Measurements from ENCODE around the gene DNAI4. TPM values are rescaled to one million over a fixed set of nuclear protein-coding genes. Genes with fewer than 3 reads are reported as not detected.
"Not testable (repeated sequence)": the region's sequence is repeated elsewhere in the genome, so short reads cannot be mapped to it uniquely, and the experiment has no call there.

Gene DNAI4
- total and polyA plus RNA-seq, 2 of the 4 experiments (the other 2 are of a cell fraction), result 0.63 to 1.6 TPM

DNA sequence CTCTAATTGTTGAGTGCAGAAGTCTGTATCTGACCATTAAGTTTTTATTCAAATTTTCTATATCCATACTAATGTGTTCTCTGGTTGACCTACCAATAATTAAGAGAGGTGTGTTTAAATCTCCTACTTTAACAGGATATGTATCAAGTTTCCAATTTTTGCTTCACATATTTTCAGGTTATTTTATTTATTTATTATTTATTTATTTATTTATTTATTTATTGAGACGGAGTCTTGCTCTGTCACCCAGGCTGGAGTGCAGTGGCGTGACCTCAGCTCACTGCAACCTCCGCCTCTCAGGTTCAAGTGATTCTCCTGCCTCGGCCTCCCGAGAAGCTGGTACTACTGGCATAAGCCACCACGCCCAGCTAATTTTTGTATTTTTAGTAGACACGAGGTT lies 52.6 kb downstream of the DNAI4 start:
- H3K79me1 ChIP-seq (ENCODE audit: low read depth in 1 of 2, low read length in 2 of 2); H3K23ac ChIP-seq (ENCODE audit: low read depth, low read length); BruUV-seq (replicated peaks); H2BK15ac ChIP-seq (ENCODE audit: low read depth, low read length); H3K27ac ChIP-seq (ENCODE audit: insufficient read depth, low read length); H3K9ac ChIP-seq (ENCODE audit: low read depth, low read length); dilution Hi-C loops (cut with HindIII; ENCODE audit: low sequenced_read_pairs, unreplicated experiment); DNase-seq; H4K5ac ChIP-seq (ENCODE audit: low read depth, low read length); H2BK120ac ChIP-seq (ENCODE audit: low read depth, low read length); H3K4me1 ChIP-seq (ENCODE audit: control insufficient read depth, insufficient read depth, low read length); POLR2A ChIA-PET (ENCODE audit: unreplicated experiment); H3K9me1 ChIP-seq (ENCODE audit: insufficient read depth, low read length); H4K20me1 ChIP-seq (ENCODE audit: insufficient read depth, low read length); H3K9me3 ChIP-seq (ENCODE audit: control insufficient read depth, insufficient read depth, low read length); H3K36me3 ChIP-seq (ENCODE audit: control insufficient read depth, insufficient read depth, low read length); H2AK5ac ChIP-seq (ENCODE audit: low read depth, low read length); ATAC-seq (ENCODE audit: low read depth); H2BK20ac ChIP-seq (ENCODE audit: low read depth, low read length); H3K4me2 ChIP-seq (ENCODE audit: low read depth, low read length); CTCF ChIA-PET; H2AFZ ChIP-seq (replicated peaks; ENCODE audit: low read length, poor library complexity); H3K4me3 ChIP-seq (ENCODE audit: insufficient read depth, low read depth, low read length); H3K14ac ChIP-seq (replicated peaks; ENCODE audit: low read depth, low read length); H2AK9ac ChIP-seq (replicated peaks; ENCODE audit: low read depth, low read length, poor library complexity); H3K56ac ChIP-seq (ENCODE audit: extremely low read depth, insufficient read depth, low read length); H4K91ac ChIP-seq (ENCODE audit: insufficient read depth, low read depth, low read length); H3K18ac ChIP-seq (ENCODE audit: low read depth, low read length); in situ Hi-C loops (cut with MboI; ENCODE audit: low sequenced_read_pairs); H2BK5ac ChIP-seq (ENCODE audit: low read depth, low read length, poor library complexity, severe bottlenecking); intact Hi-C loops (cut with micrococcal nuclease); H3K4ac ChIP-seq (ENCODE audit: low read depth, low read length); H4K8ac ChIP-seq (ENCODE audit: low read depth in 2 of 2, low read length in 2 of 2); H3K27me3 ChIP-seq (ENCODE audit: control insufficient read depth, insufficient read depth, low read length): not testable (repeated sequence)
- WGBS, 2 experiments (ENCODE audit: extremely low coverage in 2 of 2, insufficient read length in 1 of 2), result no CpG with 5 or more reads among the region's 7 CpGs

All from IMR-90 (cell line).